Non-pigmented ciliary epithelial cell (primary cell): ENCODE results near the gene CDH24.

Experiments
- DNase-seq: peaks from one replicate; pipeline ENCODE4 v3.0.0-alpha.2; 2010; ENCODE audit warnings: low read depth

CDH24 gene

GRCh38 chr14:23043145-23043544 lies 14.2 kb downstream of the CDH24 start:
- DNase-seq = no peak

- no peak for DNase-seq
Observed at GRCh38 chr14:23042162-23042965, 15.0 kb downstream of the CDH24 start, which contains the start of gene PSMB11. PSMB11 (plus strand) TSS chr14:23042212; CDS start chr14:23042226, 14 bp downstream.

- no peak for DNase-seq
Observed at GRCh38 chr14:23041729-23042128, 15.6 kb downstream of the CDH24 start.

DNA sequence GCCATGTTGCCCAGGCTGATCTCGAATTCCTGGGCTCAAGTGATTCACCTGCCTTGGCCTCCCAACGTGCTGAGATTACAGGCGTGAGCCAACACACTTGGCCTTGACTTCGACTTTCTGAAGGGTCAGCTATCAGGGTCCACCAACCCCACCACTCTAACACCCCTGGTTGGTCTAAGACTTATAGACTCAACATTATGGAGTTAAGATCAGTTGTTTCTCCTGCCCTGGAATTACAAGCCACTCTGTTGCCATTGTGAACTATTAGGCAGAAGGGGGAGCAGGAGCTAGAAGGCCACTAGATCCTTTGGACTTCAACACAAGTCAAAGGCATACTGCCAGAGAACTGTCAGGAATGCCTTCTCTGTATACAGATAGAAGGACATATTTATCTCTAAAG lies 17.2 kb downstream of the CDH24 start:
- DNase-seq = no peak

GRCh38 chr14:23035303-23036144 lies 21.8 kb downstream of the CDH24 start:
- DNase-seq = no peak

GRCh38 chr14:23034498-23035302 lies 22.6 kb downstream of the CDH24 start, which contains the start of gene PSMB5:
PSMB5 (minus strand) TSS chr14:23034900; CDS start chr14:23034881, 19 bp downstream.
- DNase-seq = peak; percentile 92

DNA sequence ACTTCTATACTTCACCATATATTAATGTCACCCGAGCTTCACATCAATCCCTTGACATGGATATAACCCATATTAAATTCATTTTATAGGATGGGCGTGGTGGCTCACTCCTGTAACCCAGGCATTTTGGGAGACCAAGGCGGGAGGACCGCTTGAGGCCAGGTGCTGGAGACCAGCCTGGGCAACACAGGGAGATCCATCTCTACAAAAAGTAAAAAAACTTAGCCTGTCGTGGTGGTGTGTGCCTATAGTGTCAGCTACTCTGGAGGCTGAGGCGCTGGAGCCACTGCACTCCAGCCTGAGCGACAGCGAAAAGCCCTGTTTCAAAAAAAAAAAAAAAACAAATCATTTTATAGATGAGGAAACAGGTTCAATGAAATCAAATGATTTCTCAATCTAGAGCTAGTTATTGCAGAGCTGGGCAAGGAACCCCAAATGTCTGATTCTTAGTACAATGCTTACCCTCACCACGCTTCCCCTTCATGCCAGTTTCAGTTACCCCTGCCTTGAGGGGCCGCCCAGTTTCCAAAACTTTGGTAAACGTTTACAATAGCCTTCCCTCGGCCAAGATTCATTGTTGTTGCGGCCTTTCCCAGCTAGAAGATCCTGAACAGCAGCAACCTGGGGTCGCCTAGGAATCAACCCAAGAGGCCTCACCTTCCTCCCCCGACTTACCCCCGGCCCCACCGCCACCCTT lies 23.4 kb downstream of the CDH24 start:
- DNase-seq = no peak

DNA sequence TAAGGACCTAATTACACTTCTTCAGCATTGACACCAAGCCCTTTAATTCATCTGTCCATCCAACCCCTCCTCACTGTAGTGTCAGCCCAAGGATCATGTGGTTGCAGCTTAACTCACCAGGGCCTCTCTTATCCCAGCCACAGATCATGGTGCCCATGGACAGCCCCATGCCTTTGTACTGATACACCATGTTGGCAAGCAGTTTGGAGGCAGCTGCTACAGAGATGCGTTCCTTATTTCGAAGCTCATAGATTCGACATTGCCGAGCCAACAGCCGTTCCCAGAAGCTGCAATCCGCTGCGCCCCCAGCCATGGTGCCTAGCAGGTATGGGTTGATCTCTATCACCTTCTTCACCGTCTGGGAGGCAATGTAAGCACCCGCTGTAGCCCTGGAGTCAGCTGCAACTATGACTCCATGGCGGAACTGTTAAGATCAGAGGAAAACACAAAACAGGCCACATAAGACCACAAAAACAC lies 24.0 kb downstream of the CDH24 start:
- no peak for DNase-seq

GRCh38 chr14:23030936-23031335 lies 26.4 kb downstream of the CDH24 start:
- no peak for DNase-seq

- no peak for DNase-seq
Observed at GRCh38 chr14:23028799-23029198, 28.5 kb downstream of the CDH24 start.

DNA sequence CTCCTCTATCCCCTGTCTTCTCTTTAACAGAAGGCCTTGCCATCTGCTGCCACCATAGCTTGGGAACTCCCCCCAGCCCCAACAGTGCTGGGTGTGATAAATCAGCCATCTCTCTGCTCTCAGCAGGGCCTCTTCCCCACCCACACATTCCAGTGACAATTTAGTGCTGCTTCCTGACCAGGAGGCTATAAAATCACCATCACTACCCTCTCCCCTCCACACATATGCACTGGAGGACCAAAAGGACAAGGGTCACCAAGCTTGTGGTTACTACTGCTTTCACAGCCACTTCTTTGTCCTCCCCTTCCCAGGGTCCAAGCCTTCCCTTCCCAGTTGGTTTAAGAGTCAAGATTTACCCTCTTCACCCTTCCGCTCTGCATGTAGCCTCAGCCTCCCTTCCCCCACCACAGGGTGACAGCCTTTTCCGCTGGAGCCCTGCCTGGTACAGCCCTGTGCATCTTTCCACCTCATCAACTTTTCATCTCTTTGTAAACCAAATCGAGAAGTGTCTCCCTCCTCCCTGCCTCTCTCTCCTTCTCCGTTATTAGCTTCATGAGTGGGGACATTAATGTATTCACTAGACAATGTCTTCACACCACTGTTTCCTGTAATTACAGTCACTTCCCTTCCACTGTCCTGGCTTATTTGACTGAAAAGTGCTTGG lies 32.0 kb downstream of the CDH24 start:
- DNase-seq = no peak

DNA sequence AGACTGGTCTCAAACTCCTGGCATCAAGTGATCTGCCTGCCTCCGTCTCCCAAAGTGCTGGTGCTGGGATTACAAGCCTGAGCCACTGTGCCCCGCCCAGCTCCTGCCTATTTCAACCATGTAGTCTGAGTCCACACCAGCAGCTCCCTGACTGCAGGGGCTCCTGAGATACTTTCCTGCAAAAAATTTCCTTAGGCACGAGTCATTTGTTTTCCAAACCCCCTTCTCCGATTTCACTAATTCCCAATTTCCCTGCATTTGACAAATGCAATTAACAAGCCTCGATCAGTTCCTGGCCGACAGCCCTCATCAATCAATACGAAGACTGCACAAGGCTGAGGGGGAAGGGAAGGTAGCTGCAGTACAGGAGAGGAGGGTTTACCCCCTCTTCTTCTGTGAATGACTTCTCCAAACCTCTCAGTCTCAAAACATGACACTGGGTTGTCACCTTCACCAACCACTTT lies 32.7 kb downstream of the CDH24 start:
- DNase-seq = no peak

- DNase-seq = no peak
Observed at GRCh38 chr14:23023795-23024152, 33.5 kb downstream of the CDH24 start.

- DNase-seq = no peak
Observed at GRCh38 chr14:23023022-23023794, 34.1 kb downstream of the CDH24 start.

DNA sequence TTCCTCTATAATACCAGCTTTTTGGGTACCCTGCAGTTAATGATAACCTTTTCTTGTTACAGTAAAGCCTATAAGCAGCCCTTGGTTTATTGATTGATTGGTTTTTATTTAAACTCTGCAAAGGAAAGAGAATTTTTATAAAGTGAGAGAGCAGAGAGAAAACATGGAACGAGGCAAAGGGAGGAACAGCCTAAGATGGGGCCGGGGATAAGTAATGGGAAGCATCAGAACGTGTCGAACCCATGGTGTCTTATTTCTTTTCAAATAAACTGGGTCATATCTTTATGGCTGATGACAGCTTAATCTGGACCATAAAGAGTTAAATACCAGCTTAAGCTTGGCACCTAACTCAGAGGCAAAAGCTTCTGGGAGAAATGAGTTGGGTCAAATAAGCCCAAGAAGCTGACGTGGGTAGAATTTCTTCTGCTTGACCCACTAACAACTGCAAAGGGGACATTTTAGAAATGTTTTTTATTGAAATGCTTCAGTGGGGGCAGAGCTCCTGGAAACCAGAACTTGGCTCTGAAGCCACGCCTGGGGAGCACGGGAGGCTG lies 35.4 kb downstream of the CDH24 start:
- DNase-seq = no peak

GRCh38 chr14:23021434-23021833 lies 35.9 kb downstream of the CDH24 start:
- DNase-seq = no peak

DNA sequence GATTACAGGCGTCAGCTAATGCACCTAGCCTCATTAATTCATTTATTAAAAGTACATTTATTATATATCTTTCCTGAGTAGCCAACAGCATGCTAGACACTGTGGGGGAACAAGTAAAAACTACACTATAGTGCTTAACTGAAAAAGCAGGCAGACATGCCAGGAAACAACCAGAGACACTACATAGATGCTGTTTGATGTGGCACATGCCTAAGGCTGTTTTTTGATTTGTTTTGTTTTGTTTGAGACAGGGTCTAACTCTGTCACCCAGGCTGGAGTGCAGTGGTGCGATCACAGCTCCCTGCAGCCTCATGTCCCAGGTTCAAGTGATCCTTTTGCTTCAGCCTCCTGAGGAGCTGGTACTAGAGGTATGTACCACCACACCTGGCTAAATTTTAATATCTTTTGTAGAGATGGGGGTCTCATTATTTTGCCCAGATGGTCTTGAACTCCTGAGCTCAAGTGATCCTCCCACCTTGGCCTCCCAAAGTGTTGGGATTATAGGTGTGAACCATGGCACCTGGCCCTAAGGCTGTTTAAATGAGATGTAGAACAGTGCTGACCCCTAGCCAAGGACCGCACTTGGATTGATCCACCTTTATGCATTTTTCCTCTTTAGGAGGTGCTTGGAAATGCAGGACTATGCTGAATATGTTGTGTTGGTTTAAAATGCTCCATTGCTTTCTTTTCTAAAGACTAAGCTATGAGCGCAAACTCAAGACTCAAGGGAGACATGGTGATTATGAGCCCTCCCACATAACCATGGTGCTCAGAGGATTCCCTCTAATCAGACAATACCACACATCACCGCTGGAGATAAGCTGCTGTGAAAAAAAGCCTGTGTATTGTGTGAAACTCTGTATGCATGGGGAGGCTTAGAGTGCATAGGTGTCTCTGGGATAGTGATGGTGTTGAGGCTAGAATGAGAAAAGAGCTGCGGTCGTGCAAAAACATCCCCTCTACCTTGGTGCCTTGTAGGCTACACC lies 36.9 kb downstream of the CDH24 start:
- DNase-seq = no peak

DNA sequence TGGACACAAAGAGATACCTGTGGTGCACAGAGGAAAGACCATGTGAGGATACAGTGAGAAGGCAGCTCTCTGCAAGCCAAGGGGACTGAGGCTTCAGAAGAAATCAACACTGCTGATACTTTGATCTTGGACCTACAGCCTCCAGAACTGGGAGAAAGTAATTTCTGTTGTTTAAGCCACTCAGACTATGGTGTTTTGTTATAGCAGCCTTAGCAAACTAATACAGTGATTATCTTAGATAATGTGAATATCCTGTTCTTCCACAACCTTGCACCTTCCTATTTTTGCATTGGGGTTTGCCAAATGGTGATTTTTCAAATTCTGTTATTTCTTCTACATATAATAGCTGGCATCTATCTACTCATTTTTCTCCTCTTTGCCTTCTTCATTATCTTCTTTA lies 39.2 kb downstream of the CDH24 start:
- no peak for DNase-seq
